Parathyroid adenoma (tissue), 2 donors: ENCODE data around the gene PSMD13.

Source experiments
- H2AFZ ChIP-seq: fragments of 300-600 bp; sonication (generic); one replicate; pipeline ENCODE4 v1.7.0; 2017; ENCODE audit warnings: antibody characterized with exemption, mild to moderate bottlenecking
- H3K27ac ChIP-seq: fragments of 300-600 bp; sonication (generic); one replicate; pipeline ENCODE4 v1.7.0; 2017
- H3K27me3 ChIP-seq: fragments of 300-600 bp; sonication (generic); one replicate; pipeline ENCODE4 v1.7.0; 2017; ENCODE audit warnings: low read length; ENCODE audit not compliant: control insufficient read depth, insufficient read depth
- H3K36me3 ChIP-seq: fragments of 300-600 bp; sonication (generic); one replicate; pipeline ENCODE4 v1.7.0; 2017; ENCODE audit warnings: low read length; ENCODE audit not compliant: control insufficient read depth, insufficient read depth
- H3K4me1 ChIP-seq: fragments of 300-600 bp; sonication (generic); one replicate; pipeline ENCODE4 v1.7.0; 2017; ENCODE audit warnings: control low read depth
- H3K4me2 ChIP-seq: fragments of 300-600 bp; sonication (generic); one replicate; pipeline ENCODE4 v1.7.0; 2017; ENCODE audit warnings: low read length
- H3K4me3 ChIP-seq: fragments of 300-600 bp; sonication (generic); one replicate; pipeline ENCODE4 v1.7.0; 2017; ENCODE audit warnings: low read depth, low read length
- H3K79me2 ChIP-seq: fragments of 300-600 bp; sonication (generic); one replicate; pipeline ENCODE4 v1.7.0; 2017; ENCODE audit warnings: control low read depth
- H3K9ac ChIP-seq: fragments of 300-600 bp; sonication (generic); one replicate; pipeline ENCODE4 v1.7.0; 2017; ENCODE audit warnings: mild to moderate bottlenecking
- H3K9me3 ChIP-seq: fragments of 300-600 bp; sonication (generic); one replicate; pipeline ENCODE4 v1.7.0; 2017; ENCODE audit warnings: low read length; ENCODE audit not compliant: control insufficient read depth
- CTCF ChIP-seq: fragments of 300-600 bp; sonication (generic); IDR thresholded peaks from one replicate; pipeline ENCODE4 v1.7.0; 2017; ENCODE audit warnings: antibody characterized with exemption, mild to moderate bottlenecking
- donor health status: primary hyperparathyroidism.

PSMD13 gene

GRCh38 chr11:293852-294661 is 57.3 kb downstream of the PSMD13 start:
- Histone ChIP-seq H3K4me3 (no peak overlapping the region), H2AFZ (no peak overlapping the region), H3K4me2 (no peak overlapping the region), H3K9ac (no peak overlapping the region), H3K27me3 (no peaks in the 10 kb centered on the region), H3K36me3 (no peaks in the 10 kb centered on the region), H3K9me3 (no peaks in the 10 kb centered on the region), H3K79me2 (no peaks in the 10 kb centered on the region), H3K4me1 (no peaks in the 10 kb centered on the region), H3K27ac (no peak overlapping the region)
- no peak for TF ChIP-seq CTCF

GRCh38 chr11:294780-295179 is 58.0 kb downstream of the PSMD13 start:
- Histone ChIP-seq H3K4me2 (no peak overlapping the region), H3K36me3 (no peaks in the 10 kb centered on the region), H3K27me3 (no peaks in the 10 kb centered on the region), H3K4me3 (no peak overlapping the region), H3K79me2 (no peaks in the 10 kb centered on the region), H2AFZ (no peak overlapping the region), H3K27ac (no peak overlapping the region), H3K9ac (no peak overlapping the region), H3K4me1 (no peaks in the 10 kb centered on the region), H3K9me3 (no peaks in the 10 kb centered on the region)
- no peak for TF ChIP-seq CTCF

GRCh38 chr11:295351-296170 is 58.8 kb downstream of the PSMD13 start:
- H3K4me3 ChIP-seq = no peak overlapping the region
- H3K9ac ChIP-seq = no peak overlapping the region
- H3K9me3 ChIP-seq = no peaks in the 10 kb centered on the region
- H3K79me2 ChIP-seq = no peaks in the 10 kb centered on the region
- TF ChIP-seq CTCF = no peak
- no peaks in the 10 kb centered on the region for H3K4me1 ChIP-seq
- no peak overlapping the region for H3K4me2 ChIP-seq
- H2AFZ ChIP-seq = no peak overlapping the region
- no peaks in the 10 kb centered on the region for H3K36me3 ChIP-seq
- H3K27ac ChIP-seq = no peak overlapping the region
- no peaks in the 10 kb centered on the region for H3K27me3 ChIP-seq

GRCh38 chr11:296171-297050 is 59.6 kb downstream of the PSMD13 start:
- Histone ChIP-seq H3K36me3 (no peaks in the 10 kb centered on the region), H3K4me2 (no peak overlapping the region), H2AFZ (no peak overlapping the region), H3K4me3 (no peak overlapping the region), H3K9ac (no peak overlapping the region), H3K79me2 (no peaks in the 10 kb centered on the region), H3K27me3 (no peaks in the 10 kb centered on the region), H3K4me1 (no peaks in the 10 kb centered on the region), H3K9me3 (no peaks in the 10 kb centered on the region), H3K27ac (no peak overlapping the region)
- TF ChIP-seq CTCF = no peak
